GM12865 (cell line): ENCODE data around the gene TIGD2.

ENCODE experiments used
- DNase-seq: peaks from one replicate; pipeline ENCODE4 v3.0.0; 2010; ENCODE audit warnings: low read depth
- H3K4me3 ChIP-seq: 2 replicates; pipeline ENCODE4 v1.5.1; 2011; ENCODE audit warnings: mild to moderate bottlenecking, low read depth, low read length, control low read depth
- TF ChIP-seq, protein P1 (sequence below): IDR thresholded peaks from 2 replicates; pipeline ENCODE4 v1.5.1; 2011; ENCODE audit warnings: low read length, control low read depth, low read depth, inconsistent platforms; ENCODE audit not compliant: insufficient read depth; ENCODE audit errors: missing control alignments

TIGD2 gene

DNA sequence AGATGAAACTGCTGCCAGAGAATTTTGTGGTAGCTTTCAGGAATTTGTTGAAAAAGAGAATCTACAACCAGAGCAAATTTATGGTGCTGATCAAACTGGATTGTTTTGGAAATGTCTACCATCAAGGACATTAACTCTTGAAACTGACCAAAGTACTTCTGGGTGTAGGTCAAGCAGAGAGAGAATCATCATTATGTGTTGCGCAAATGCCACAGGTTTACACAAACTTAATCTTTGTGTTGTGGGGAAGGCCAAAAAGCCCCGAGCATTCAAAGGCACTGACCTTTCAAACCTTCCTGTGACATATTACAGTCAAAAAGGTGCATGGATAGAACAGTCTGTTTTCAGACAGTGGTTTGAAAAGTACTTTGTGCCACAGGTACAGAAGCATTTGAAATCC, 2.1 kb downstream of the TIGD2 start:
- TF ChIP-seq, protein P1, sequence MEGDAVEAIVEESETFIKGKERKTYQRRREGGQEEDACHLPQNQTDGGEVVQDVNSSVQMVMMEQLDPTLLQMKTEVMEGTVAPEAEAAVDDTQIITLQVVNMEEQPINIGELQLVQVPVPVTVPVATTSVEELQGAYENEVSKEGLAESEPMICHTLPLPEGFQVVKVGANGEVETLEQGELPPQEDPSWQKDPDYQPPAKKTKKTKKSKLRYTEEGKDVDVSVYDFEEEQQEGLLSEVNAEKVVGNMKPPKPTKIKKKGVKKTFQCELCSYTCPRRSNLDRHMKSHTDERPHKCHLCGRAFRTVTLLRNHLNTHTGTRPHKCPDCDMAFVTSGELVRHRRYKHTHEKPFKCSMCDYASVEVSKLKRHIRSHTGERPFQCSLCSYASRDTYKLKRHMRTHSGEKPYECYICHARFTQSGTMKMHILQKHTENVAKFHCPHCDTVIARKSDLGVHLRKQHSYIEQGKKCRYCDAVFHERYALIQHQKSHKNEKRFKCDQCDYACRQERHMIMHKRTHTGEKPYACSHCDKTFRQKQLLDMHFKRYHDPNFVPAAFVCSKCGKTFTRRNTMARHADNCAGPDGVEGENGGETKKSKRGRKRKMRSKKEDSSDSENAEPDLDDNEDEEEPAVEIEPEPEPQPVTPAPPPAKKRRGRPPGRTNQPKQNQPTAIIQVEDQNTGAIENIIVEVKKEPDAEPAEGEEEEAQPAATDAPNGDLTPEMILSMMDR, result no peak
- no peak overlapping the region for H3K4me3 ChIP-seq
- no peak for DNase-seq

DNA sequence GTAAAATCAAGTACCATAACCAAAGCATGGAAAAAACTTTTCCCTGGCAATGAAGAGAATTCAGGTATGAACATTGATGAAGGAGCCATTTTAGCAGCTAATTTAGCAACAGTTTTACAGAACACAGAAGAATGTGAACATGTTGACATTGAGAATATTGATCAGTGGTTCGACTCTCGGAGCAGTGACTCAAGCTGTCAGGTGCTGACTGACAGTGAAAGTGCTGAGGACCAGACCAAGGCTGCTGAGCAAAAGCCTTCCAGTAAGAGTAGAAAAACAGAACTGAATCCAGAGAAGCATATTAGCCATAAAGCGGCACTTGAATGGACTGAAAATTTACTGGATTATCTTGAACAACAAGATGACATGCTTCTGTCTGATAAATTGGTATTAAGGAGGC, 2.8 kb downstream of the TIGD2 start:
- DNase-seq, result peak; percentile 49
- no peak overlapping the region for H3K4me3 ChIP-seq
- TF ChIP-seq, protein P1, result no peak

DNA sequence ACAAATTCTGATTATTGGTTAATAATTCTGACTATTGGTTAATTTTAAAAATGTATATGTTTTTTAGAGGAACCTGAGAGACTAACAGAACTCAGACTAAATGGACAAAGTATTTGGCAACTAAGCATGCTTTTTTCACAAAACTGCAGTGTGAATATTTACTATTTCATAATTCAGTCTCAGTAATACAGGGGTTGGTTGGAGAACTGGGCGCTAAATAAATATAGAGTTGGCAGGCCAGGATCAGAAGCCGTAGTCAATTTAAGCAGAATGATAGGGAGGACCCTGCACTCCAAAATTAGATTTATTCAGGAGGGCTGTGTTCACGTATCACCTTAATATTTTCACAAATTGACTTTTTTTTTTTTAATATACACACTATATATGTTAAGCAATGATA, 5.8 kb downstream of the TIGD2 start:
- DNase-seq, result no peak
- H3K4me3 ChIP-seq, result no peak overlapping the region
- TF ChIP-seq, protein P1, result no peak

DNA sequence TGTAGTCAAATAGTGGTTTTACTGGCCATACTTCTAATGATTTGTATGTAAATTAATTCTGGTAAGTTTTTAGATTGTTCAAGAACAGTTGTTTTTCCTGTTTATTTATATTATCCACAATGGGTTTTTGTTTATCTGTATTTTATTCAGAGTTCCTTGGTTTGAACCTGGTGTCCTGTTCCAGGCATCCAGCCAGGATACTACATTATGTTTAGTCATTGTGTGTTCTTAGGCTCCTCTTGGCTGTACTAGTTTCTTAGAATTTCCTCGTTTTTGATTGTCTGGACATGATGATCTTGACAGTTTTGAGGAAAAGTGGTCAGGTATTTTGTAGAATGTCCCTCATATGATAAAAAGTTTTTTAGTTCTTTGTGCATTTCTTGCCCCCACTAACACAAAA, 7.8 kb downstream of the TIGD2 start:
- DNase-seq, result no peak

DNA sequence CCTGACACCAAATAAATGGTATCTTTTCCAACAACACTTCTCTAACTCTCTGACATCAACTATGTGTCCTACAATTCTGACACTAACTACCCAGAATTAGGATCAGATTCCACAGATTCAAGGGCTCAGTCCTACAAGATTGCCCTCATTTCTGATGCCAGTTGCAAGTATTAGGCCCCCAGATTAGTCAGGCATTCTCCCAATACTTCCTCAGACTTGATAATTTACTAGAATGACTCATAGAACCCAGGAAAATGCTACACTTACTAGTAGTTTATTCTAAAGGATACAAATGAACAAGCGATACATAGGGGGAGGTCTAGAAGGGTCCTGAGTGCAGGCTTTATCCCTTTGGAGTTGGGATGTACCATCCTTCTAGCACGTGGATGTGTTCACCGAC, 8.5 kb downstream of the TIGD2 start:
- TF ChIP-seq, protein P1, result no peak
- H3K4me3 ChIP-seq, result no peak overlapping the region
- DNase-seq, result no peak

More for the DNA sequence above, 7.8 kb downstream of the TIGD2 start:
- no peak overlapping the region for H3K4me3 ChIP-seq
- TF ChIP-seq, protein P1, result no peak

DNA sequence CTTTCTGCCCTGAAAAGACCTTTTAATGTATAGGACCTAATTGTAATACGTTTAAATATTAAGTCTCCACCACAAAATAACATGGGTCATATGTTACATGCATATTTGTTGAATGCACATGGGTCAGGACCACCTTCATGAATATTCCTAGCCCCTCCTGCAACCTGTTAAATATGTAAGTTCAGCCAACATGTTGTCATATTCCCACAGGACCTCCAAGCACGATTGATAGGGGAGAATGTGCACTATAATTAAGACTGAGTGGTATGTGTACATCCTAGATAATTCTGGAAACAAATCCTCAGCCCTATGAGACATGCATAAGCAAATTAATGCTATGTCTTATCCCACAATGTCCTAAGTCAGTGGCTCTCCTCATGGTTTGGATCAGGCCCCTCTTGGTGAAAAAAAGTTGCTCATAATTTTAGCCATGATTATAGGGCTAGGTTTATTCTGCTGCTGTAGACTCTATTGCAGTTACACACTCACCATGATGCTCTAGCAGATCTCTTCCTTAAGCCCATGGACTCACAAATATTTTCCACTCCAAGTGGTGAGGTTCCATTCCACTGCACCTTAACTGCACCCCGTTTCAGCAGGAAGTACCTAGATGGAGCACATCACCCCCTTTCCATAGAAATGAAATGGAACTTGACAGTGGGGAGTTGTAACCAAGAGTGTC, 10.2 kb downstream of the TIGD2 start:
- TF ChIP-seq, protein P1, result no peak
- no peak overlapping the region for H3K4me3 ChIP-seq
- no peak for DNase-seq

DNA sequence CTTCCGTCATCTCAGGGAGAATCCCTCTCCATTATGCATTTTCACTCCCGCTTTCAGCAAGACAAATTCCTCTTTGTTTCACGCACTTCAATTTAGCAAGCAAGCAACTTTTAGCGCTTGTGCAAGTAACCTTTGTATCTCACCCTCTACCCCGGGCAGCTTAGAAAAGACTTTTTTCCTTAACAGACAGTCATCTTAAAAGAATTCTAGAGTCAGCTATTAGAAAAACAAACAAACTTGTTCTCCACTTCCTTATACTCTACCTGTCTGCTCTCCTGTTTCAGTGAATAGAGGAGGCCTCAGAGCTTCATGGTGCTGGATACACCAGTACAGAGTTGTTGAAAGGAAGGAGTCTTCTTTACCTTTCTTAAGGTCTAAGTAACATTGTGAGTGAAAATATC, 12.1 kb downstream of the TIGD2 start:
- TF ChIP-seq, protein P1, result no peak
- no peak for DNase-seq
- H3K4me3 ChIP-seq, result no peak overlapping the region
